Tibial artery (tissue), 4 donors: Measurements from ENCODE around the gene NOS2.
"Not testable (repeated sequence)": the region's sequence is repeated elsewhere in the genome, so short reads cannot be mapped to it uniquely, and the experiment has no call there.

ENCODE experiments used
- DNase-seq, 2 donors: peaks; one replicate each; pipeline ENCODE4 v3.0.0-alpha.2; 2019
- H3K27ac ChIP-seq, 2 donors: fragments of 200-600 bp; sonication (generic) in 1 of 2; 1 replicate in 1 of 2; 2 replicates in 1 of 2; pipeline ENCODE4 v1.5.1; 2018 to 2019; ENCODE audit warnings: mild to moderate bottlenecking in 1 of 2
- H3K27me3 ChIP-seq, 2 donors: fragments of 200-600 bp; sonication (generic) in 1 of 2; one replicate each; pipeline versions ENCODE4 v1.5.1 to v1.6.0; 2016 to 2019
- H3K36me3 ChIP-seq, 3 donors: fragments of 200-600 bp; sonication (generic) in 2 of 3; one replicate each; pipeline ENCODE4 v1.5.1; 2016 to 2019; ENCODE audit warnings: mild to moderate bottlenecking in 2 of 3
- H3K4me1 ChIP-seq, 4 donors: fragments of 200-600 bp; sonication (generic) in 2 of 4; 1 replicate in 3 of 4; 2 replicates in 1 of 4; pipeline ENCODE4 v1.5.1; 2016 to 2019
- H3K4me3 ChIP-seq, 2 donors: fragments of 200-600 bp; sonication (generic) in 1 of 2; 1 replicate in 1 of 2; 2 replicates in 1 of 2; pipeline ENCODE4 v1.5.1; 2018 to 2019; ENCODE audit warnings: mild to moderate bottlenecking in 2 of 2
- H3K9me3 ChIP-seq, 3 donors: fragments of 200-600 bp; sonication (generic) in 1 of 3; one replicate each; pipeline ENCODE4 v1.5.1; 2016 to 2019
- CTCF ChIP-seq, 2 experiments: fragments of 200-600 bp in 1 of 2; fragments of 450-650 bp in 1 of 2; IDR thresholded peaks; one replicate each; pipeline ENCODE4 v1.5.1; 2017 to 2019; ENCODE audit warnings: antibody characterized with exemption in 2 of 2, mild to moderate bottlenecking in 1 of 2, moderate library complexity in 1 of 2
- intact Hi-C: fragments of 100-400 bp; cut with DNase I; formaldehyde crosslinking; loops from one replicate; pipeline ENCODE4 v1.15.0; 2023; ENCODE audit warnings: low total_unique reads

NOS2 gene

GRCh38 chr17:27845264-27846041 is 45.1 kb upstream of the NOS2 start:
- TF ChIP-seq CTCF (IDR thresholded peaks at IDR 0.05): no peak
- no peaks in the 10 kb centered on the region for H3K9me3 ChIP-seq
- intact Hi-C loops: no loop called here
- H3K4me1 ChIP-seq: no peaks in the 10 kb centered on the region
- no peaks in the 10 kb centered on the region for H3K36me3 ChIP-seq
- no peak overlapping the region for H3K4me3 ChIP-seq
- H3K27ac ChIP-seq: no peak overlapping the region
- no peak for DNase-seq
- no peaks in the 10 kb centered on the region for H3K27me3 ChIP-seq

- TF ChIP-seq CTCF (IDR thresholded peaks at IDR 0.05): no peak
- Histone ChIP-seq H3K27me3 (no peaks in the 10 kb centered on the region), H3K4me3 (no peak overlapping the region), H3K9me3 (no peaks in the 10 kb centered on the region), H3K27ac (no peak overlapping the region), H3K4me1 (no peaks in the 10 kb centered on the region), H3K36me3 (no peaks in the 10 kb centered on the region)
- intact Hi-C loops: no loop called here
- DNase-seq: no peak
Measured at GRCh38 chr17:27840688-27841087, 40.4 kb upstream of the NOS2 start.

- intact Hi-C loops, H3K9me3 ChIP-seq, H3K27me3 ChIP-seq, H3K4me3 ChIP-seq, H3K4me1 ChIP-seq, H3K36me3 ChIP-seq, DNase-seq, H3K27ac ChIP-seq: not testable (repeated sequence)
Measured at GRCh38 chr17:27840406-27840678, 40.0 kb upstream of the NOS2 start.

GRCh38 chr17:27839571-27840405 is 39.5 kb upstream of the NOS2 start:
- H3K27ac ChIP-seq, H3K4me1 ChIP-seq, H3K27me3 ChIP-seq, intact Hi-C loops, H3K9me3 ChIP-seq, DNase-seq, H3K36me3 ChIP-seq, H3K4me3 ChIP-seq: not testable (repeated sequence)

GRCh38 chr17:27838607-27839006 is 38.3 kb upstream of the NOS2 start:
- H3K27me3 ChIP-seq, H3K4me1 ChIP-seq, intact Hi-C loops, H3K27ac ChIP-seq, H3K36me3 ChIP-seq, H3K4me3 ChIP-seq, DNase-seq, H3K9me3 ChIP-seq: not testable (repeated sequence)

GRCh38 chr17:27837769-27838168 is 37.4 kb upstream of the NOS2 start:
- intact Hi-C loops, H3K9me3 ChIP-seq, H3K4me1 ChIP-seq: not testable (repeated sequence)

GRCh38 chr17:27836651-27837050 is 36.3 kb upstream of the NOS2 start:
- Histone ChIP-seq H3K4me3 (no peak overlapping the region), H3K4me1 (no peaks in the 10 kb centered on the region), H3K27ac (no peak overlapping the region), H3K9me3 (no peaks in the 10 kb centered on the region), H3K27me3 (no peaks in the 10 kb centered on the region), H3K36me3 (no peaks in the 10 kb centered on the region)
- no peak for DNase-seq
- no peak for TF ChIP-seq CTCF (IDR thresholded peaks at IDR 0.05)
- intact Hi-C loops: no loop called here

More at GRCh38 chr17:27837769-27838168, 37.4 kb upstream of the NOS2 start:
- not testable (repeated sequence) for H3K4me3 ChIP-seq, DNase-seq, H3K27ac ChIP-seq, H3K36me3 ChIP-seq, H3K27me3 ChIP-seq
